Peyer's patch (tissue), 4 donors: ENCODE measurements around the gene KCNIP4.

Experiments
- CTCF ChIP-seq, 6 experiments: fragments of 450-650 bp in 4 of 6; fragments of 200-600 bp in 2 of 6; sonication (generic) in 1 of 6; IDR thresholded peaks; one replicate each; pipeline ENCODE4 v1.5.1; 2017 to 2019; ENCODE audit warnings: antibody characterized with exemption in 6 of 6, mild to moderate bottlenecking in 3 of 6, moderate library complexity in 1 of 6
- POLR2A ChIP-seq, 2 donors: fragments of 450-650 bp; IDR thresholded peaks; one replicate each; pipeline ENCODE4 v1.5.1; 2017; ENCODE audit warnings: antibody characterized with exemption in 2 of 2, mild to moderate bottlenecking in 2 of 2, moderate library complexity in 2 of 2

GRCh38 chr4:21092531-21092930 lies 856.0 kb downstream of the KCNIP4 start:
- no peak for TF ChIP-seq CTCF (IDR thresholded peaks at IDR 0.05)
- no peak for TF ChIP-seq POLR2A (IDR thresholded peaks at IDR 0.05)
